Measurements from ENCODE around the gene PDE10A.

PDE10A gene

GRCh38 chr6:165662749-165663376 lies at the start of gene PDE10A:
PDE10A (minus strand) TSS chr6:165663241; CDS start chr6:165662811, 430 bp downstream.
- Histone ChIP-seq H3K36me3 (ENCODE audit: insufficient read depth, low read length) (no peaks in the 10 kb centered on the region), H3K9me3 (ENCODE audit: control insufficient read depth, insufficient read depth, low read length) (no peaks in the 10 kb centered on the region), H3K4me1 (ENCODE audit: insufficient read depth, low read length) (peaks cover 8% of the 10 kb centered on the region), H3K9ac (ENCODE audit: low read depth, low read length) (peak within 1 kb of the TSS; percentile 65; the same call in 1 of the 2 replicates)

DNA sequence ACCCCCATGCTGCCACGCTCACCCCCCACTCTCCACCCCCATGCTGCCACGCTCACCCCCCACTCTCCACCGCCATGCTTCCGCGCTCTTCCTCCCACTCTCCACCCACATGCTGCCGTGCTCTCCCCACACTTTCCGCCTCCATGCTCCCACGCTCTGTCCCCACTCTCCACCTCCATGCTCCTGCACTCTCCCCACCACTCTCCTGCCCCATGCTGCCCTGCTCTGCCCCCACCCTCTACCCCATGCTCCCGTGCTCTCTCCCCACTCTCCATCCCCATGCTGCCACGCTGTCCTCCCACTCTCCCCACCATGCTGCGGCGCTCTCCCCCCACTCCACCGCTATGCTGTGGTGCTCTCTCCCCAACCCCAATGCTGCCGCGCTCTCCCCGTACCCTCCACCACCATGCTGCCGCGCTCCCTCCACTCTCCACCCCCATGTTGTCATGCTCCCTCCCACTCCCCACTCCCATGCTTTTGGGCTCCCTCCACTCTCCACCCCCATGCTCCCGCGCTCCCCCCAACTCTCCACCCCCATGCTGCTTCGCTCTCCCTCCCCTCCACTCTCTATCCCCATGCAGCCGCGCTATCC lies 46.0 kb upstream of the PDE10A start:
- H3K9ac ChIP-seq (ENCODE audit: low read depth, low read length): no peak overlapping the region
- H3K4me1 ChIP-seq (ENCODE audit: insufficient read depth, low read length): no peaks in the 10 kb centered on the region
- H3K9me3 ChIP-seq (ENCODE audit: control insufficient read depth, insufficient read depth, low read length): no peaks in the 10 kb centered on the region
- no peaks in the 10 kb centered on the region for H3K36me3 ChIP-seq (ENCODE audit: insufficient read depth, low read length)

DNA sequence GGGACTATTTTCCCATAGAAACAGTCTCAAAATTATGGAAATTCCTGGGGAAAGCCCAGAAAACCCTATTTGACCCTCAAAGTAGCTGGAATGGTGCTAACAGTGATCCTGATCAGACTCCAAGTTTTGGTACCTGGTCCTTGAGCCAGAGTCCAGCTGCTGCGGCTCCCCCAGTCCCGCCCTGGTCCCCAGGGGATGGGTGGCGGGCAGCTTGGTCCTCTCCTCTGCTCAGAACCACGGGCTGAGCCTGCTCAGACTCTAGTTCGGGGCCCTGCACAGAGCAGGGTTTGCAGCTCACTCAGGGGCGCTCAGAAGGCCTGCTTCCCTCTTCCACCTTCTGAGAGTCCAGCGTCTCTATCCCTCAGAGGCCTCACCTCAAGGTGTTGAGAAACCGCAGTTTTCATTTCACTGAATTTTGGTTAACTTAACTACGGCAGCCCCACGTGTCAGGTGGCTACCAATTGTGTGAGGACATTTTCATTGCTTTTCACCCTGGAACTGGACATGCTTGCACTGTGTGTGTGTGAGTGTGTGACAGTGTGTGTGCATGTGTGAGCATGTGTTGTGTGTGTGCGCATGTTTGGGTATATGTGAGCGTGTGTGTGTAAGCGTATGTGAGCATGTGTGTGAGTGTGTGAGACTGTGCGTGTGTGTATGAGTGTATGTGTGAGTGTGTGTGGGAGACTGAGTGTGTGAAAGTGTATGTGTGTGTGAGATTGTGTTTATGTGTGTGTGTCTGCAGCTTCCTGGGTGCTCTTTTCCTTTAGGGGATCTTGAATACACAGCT lies 44.2 kb upstream of the PDE10A start:
- no peaks in the 10 kb centered on the region for H3K36me3 ChIP-seq (ENCODE audit: insufficient read depth, low read length)
- H3K9ac ChIP-seq (ENCODE audit: low read depth, low read length): no peak overlapping the region
- no peaks in the 10 kb centered on the region for H3K4me1 ChIP-seq (ENCODE audit: insufficient read depth, low read length)
- no peaks in the 10 kb centered on the region for H3K9me3 ChIP-seq (ENCODE audit: control insufficient read depth, insufficient read depth, low read length)

- Histone ChIP-seq H3K9ac (ENCODE audit: low read depth, low read length) (no peak overlapping the region), H3K36me3 (ENCODE audit: insufficient read depth, low read length) (no peaks in the 10 kb centered on the region), H3K4me1 (ENCODE audit: insufficient read depth, low read length) (no peaks in the 10 kb centered on the region), H3K9me3 (ENCODE audit: control insufficient read depth, insufficient read depth, low read length) (no peaks in the 10 kb centered on the region)
Measured at GRCh38 chr6:165705941-165706340, 42.9 kb upstream of the PDE10A start.

GRCh38 chr6:165704045-165704748 lies 41.2 kb upstream of the PDE10A start:
- Histone ChIP-seq H3K36me3 (ENCODE audit: insufficient read depth, low read length) (no peaks in the 10 kb centered on the region), H3K4me1 (ENCODE audit: insufficient read depth, low read length) (no peaks in the 10 kb centered on the region), H3K9me3 (ENCODE audit: control insufficient read depth, insufficient read depth, low read length) (no peaks in the 10 kb centered on the region), H3K9ac (ENCODE audit: low read depth, low read length) (no peak overlapping the region)

GRCh38 chr6:165702669-165703068 lies 39.6 kb upstream of the PDE10A start:
- H3K9me3 ChIP-seq (ENCODE audit: control insufficient read depth, insufficient read depth, low read length): 0 out of 2 replicates have a peak, but pooled peaks cover 5% of the 10 kb centered on the region
- no peaks in the 10 kb centered on the region for H3K36me3 ChIP-seq (ENCODE audit: insufficient read depth, low read length)
- no peaks in the 10 kb centered on the region for H3K4me1 ChIP-seq (ENCODE audit: insufficient read depth, low read length)

DNA sequence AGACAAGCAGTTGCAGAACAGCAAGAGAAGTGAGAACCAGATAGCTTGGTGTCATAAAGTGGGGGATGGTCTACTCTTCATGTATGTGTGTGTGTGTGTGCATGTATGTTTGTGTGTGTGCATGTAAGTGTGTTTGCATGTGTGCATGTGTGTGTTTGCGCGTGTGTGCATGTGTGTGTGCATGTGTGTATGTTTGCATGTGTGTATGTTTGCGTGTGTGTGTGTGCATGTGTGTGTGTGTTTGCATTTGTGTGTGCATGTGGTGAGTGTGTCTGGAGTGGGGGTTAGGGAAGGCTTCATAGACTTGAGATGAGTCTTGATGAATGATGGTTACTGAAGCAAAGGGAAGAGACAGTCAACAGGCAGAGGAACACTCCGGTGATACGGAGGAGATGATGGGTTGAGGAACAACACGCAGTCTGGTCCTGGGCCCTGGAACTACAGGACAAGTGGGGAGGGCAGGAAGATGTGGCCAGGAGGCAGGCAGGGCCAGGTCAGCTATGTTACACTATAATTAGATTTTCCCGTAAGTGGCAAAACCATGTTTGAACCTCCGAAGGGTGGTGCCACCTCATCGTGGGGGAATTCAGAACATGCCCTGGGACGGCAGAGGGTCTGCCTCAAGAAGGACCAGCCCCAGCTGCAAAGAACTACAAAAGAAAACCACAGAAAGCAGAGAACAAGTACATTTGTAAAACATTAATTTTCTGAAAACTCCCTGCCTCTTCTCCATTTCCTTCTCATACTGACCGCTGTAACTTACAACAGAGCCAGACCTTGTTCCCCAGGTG lies 38.7 kb upstream of the PDE10A start:
- Histone ChIP-seq H3K4me1 (ENCODE audit: insufficient read depth, low read length) (no peaks in the 10 kb centered on the region), H3K9ac (ENCODE audit: low read depth, low read length) (no peak overlapping the region), H3K36me3 (ENCODE audit: insufficient read depth, low read length) (no peaks in the 10 kb centered on the region), H3K9me3 (ENCODE audit: control insufficient read depth, insufficient read depth, low read length) (0 out of 2 replicates have a peak, but pooled peaks cover 5% of the 10 kb centered on the region)

More at GRCh38 chr6:165702669-165703068, 39.6 kb upstream of the PDE10A start:
- H3K9ac ChIP-seq (ENCODE audit: low read depth, low read length): no peak overlapping the region

DNA sequence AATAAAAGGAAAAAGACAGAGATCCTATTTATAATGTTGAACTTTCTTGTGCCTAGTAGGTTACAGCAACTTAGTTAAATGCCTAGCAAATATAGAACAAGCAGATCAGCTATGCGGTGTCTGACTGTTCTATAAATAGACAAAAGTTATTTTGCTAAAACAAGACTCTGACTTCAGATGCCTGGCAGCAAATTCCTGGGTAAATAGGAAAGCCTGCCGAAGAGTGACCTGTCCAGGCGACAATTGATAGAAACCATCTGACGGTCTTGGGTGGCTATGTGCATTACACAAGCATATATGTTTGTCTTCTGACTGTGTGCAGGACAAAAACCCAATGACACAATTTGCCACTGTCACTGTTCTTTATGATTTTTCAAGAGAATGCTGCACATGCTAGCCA lies 38.0 kb upstream of the PDE10A start:
- no peak overlapping the region for H3K9ac ChIP-seq (ENCODE audit: low read depth, low read length)
- H3K36me3 ChIP-seq (ENCODE audit: insufficient read depth, low read length): no peaks in the 10 kb centered on the region
- 0 out of 2 replicates have a peak, but pooled peaks cover 5% of the 10 kb centered on the region for H3K9me3 ChIP-seq (ENCODE audit: control insufficient read depth, insufficient read depth, low read length)
- no peaks in the 10 kb centered on the region for H3K4me1 ChIP-seq (ENCODE audit: insufficient read depth, low read length)

GRCh38 chr6:165698868-165699267 lies 35.8 kb upstream of the PDE10A start:
- Histone ChIP-seq H3K9ac (ENCODE audit: low read depth, low read length) (no peak overlapping the region), H3K9me3 (ENCODE audit: control insufficient read depth, insufficient read depth, low read length) (0 out of 2 replicates have a peak, but pooled peaks cover 5% of the 10 kb centered on the region), H3K36me3 (ENCODE audit: insufficient read depth, low read length) (no peaks in the 10 kb centered on the region), H3K4me1 (ENCODE audit: insufficient read depth, low read length) (no peaks in the 10 kb centered on the region)

DNA sequence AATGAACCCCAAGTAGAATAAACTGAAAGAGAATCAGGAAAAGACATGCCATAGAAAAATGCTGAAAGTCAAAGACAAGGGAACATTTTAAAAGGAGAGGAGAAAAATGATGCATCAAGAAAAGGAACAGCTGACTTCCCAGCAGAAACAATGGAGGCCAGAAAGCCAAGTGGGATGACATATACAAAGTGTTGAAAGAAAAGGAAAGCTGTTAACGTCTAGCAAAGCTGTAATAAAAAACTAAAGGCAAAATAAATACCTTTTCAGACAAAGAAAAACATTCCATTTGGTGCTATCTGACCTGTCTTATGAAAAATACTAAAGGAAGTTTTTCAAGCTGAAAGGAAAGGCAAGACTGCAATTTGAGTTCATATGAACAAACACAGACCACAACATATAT lies 34.1 kb upstream of the PDE10A start:
- Histone ChIP-seq H3K9me3 (ENCODE audit: control insufficient read depth, insufficient read depth, low read length) (0 out of 2 replicates have a peak, but pooled peaks cover 5% of the 10 kb centered on the region), H3K9ac (ENCODE audit: low read depth, low read length) (no peak overlapping the region), H3K36me3 (ENCODE audit: insufficient read depth, low read length) (no peaks in the 10 kb centered on the region), H3K4me1 (ENCODE audit: insufficient read depth, low read length) (peaks cover 6% of the 10 kb centered on the region)

GRCh38 chr6:165695722-165696515 lies 32.9 kb upstream of the PDE10A start:
- H3K4me1 ChIP-seq (ENCODE audit: insufficient read depth, low read length): peaks cover 13% of the 10 kb centered on the region
- H3K36me3 ChIP-seq (ENCODE audit: insufficient read depth, low read length): no peaks in the 10 kb centered on the region
- 0 out of 2 replicates have a peak, but pooled peaks cover 5% of the 10 kb centered on the region for H3K9me3 ChIP-seq (ENCODE audit: control insufficient read depth, insufficient read depth, low read length)

DNA sequence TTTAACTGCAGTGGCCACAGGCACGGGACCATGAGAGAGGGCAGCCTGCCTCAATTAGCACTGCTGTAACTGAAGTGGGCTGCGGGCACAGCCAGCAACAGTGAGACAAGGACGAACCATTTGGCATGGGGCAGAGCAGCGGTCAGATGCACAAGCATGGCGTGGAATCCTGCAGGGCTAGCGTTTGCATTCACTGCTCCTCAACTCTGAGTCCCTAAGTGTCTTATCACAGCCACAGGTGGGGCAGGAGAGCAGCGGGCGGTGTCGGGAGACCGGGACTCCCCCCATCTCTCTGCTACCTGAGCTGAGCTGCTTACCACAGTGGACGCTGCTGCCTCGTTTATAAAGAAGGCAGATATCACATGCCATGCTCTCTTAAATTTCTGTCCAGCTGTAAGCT lies 31.3 kb upstream of the PDE10A start:
- Histone ChIP-seq H3K9me3 (ENCODE audit: control insufficient read depth, insufficient read depth, low read length) (0 out of 2 replicates have a peak, but pooled peaks cover 5% of the 10 kb centered on the region), H3K4me1 (ENCODE audit: insufficient read depth, low read length) (peaks cover 13% of the 10 kb centered on the region), H3K36me3 (ENCODE audit: insufficient read depth, low read length) (no peaks in the 10 kb centered on the region), H3K9ac (ENCODE audit: low read depth, low read length) (no peak overlapping the region)

More at GRCh38 chr6:165695722-165696515, 32.9 kb upstream of the PDE10A start:
- no peak overlapping the region for H3K9ac ChIP-seq (ENCODE audit: low read depth, low read length)

DNA sequence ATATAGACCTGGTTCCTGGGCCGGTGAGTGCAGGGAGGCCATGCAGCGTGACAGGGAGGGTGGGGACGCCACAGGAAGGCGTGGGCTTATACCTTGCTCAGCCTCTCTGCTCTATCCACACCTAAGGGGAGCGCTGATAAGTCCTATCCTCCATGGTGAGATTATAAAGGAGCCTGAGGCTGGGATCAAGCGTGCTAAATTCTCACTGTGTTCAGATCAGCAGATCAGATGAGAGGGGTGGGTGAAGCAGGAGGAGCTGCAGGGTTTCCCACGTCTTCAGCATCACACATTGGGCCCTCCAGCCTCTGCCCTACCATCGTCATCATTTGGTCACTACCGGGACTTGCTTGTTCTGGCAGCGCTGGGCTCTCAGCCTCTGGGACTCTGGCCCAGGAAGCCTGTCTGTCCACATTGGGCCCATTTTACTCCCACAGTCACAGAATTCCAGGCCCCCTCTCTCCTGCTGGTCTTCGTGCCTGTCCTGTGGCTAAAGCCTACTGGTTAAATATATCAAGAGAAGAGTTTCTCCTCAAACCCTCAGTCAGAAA lies 29.1 kb upstream of the PDE10A start:
- peaks cover 13% of the 10 kb centered on the region for H3K4me1 ChIP-seq (ENCODE audit: insufficient read depth, low read length)
- H3K36me3 ChIP-seq (ENCODE audit: insufficient read depth, low read length): no peaks in the 10 kb centered on the region
- no peak overlapping the region for H3K9ac ChIP-seq (ENCODE audit: low read depth, low read length)
- no peaks in the 10 kb centered on the region for H3K9me3 ChIP-seq (ENCODE audit: control insufficient read depth, insufficient read depth, low read length)

Data from ES-I3 (cell line).